Measurements from ENCODE around the gene ACOT9. TPM values are rescaled to one million over a fixed set of nuclear protein-coding genes. Genes with fewer than 3 reads are reported as not detected.

The ACOT9 gene
- total and polyA plus RNA-seq, 2 donors (not counting 3 experiments of a cell fraction or from before 2014, with no cell fraction given): 38.4 to 83.1 TPM

- Histone ChIP-seq H4K20me1 (replicated peaks; ENCODE audit: control insufficient read depth, extremely low read depth, insufficient read depth, low read length) (no peaks in the 10 kb centered on the region), H3K27ac (ENCODE audit: insufficient read depth, low read depth, low read length) (no peak overlapping the region), H3K27me3 (ENCODE audit: control insufficient read depth in 2 of 2, insufficient read depth in 2 of 2, low read length in 2 of 2) (no peaks in the 10 kb centered on the region), H3K9me3 (replicated peaks; ENCODE audit: control insufficient read depth, insufficient read depth, low read length) (no peaks in the 10 kb centered on the region), H3K79me2 (ENCODE audit: control insufficient read depth, insufficient read depth, low read length) (no peaks in the 10 kb centered on the region), H3K4me1 (ENCODE audit: control insufficient read depth, extremely low read depth, insufficient read depth, low read length) (no peaks in the 10 kb centered on the region), H3K4me2 (ENCODE audit: insufficient read depth, low read length) (peak overlapping the region; percentile 31), H2AFZ (ENCODE audit: low read depth, low read length) (no peak overlapping the region), H3K9me1 (replicated peaks; ENCODE audit: control insufficient read depth, extremely low read depth, insufficient read depth, low read length) (no peaks in the 10 kb centered on the region), H3K9ac (replicated peaks; ENCODE audit: extremely low read depth, insufficient read depth, low read length) (no peak overlapping the region), H3K36me3 (ENCODE audit: control insufficient read depth in 2 of 2, extremely low read depth in 1 of 2, insufficient read depth in 2 of 2, low read length in 2 of 2) (no peaks in the 10 kb centered on the region), H3K4me3 (replicated peaks in 1 of 3; ENCODE audit: insufficient read depth in 1 of 3, low read depth in 1 of 3, low read length in 3 of 3) (no peak overlapping the region)
- ChIA-PET CTCF (interaction anchor here (0.7 to 6.7 kb wide), 3 partner anchors 207 to 359 kb away, joined by 3 to 85 read pairs (median 5); partner anchors contain the start of genes APOO, CXorf58 and EIF2S3), POLR2A (no interaction called here)
- dilution Hi-C loops (cut with MboI; ENCODE audit: extremely low pct_ligation_motif_present, low sequenced_read_pairs) (no loop called here), intact Hi-C loops (cut with micrococcal nuclease) (loop anchor here (1.0 to 10.0 kb wide), 4 partner anchors 90 to 548 kb away; partner anchors contain the start of genes EIF2S3 and SAT1)
- TF ChIP-seq EZH2 (IDR thresholded peaks at IDR 0.05; ENCODE audit: borderline replicate concordance, low read depth, low read length, severe bottlenecking) (no peak), CTCF (IDR thresholded peaks at IDR 0.05; ENCODE audit: extremely low read depth in 1 of 2, insufficient read depth in 1 of 2, low read depth in 1 of 2, low read length in 2 of 2) (peak; percentile 5 to 33)
- FAIRE-seq (no peak), DNase-seq (ENCODE audit: low read depth, low spot score) (peak; percentile 42)
- BruUV-seq (replicated peaks): no TSS peak
These were observed 48.5 kb downstream of the ACOT9 start for GRCh38 chrX:23694606-23695005.

GRCh38 chrX:23692166-23692565, 50.9 kb downstream of the ACOT9 start:
- no peaks in the 10 kb centered on the region for H3K9me1 ChIP-seq (replicated peaks; ENCODE audit: control insufficient read depth, extremely low read depth, insufficient read depth, low read length)
- TF ChIP-seq MYC (IDR thresholded peaks at IDR 0.05; ENCODE audit: low read depth, low read length) (no peak), MAX (IDR thresholded peaks at IDR 0.05; ENCODE audit: insufficient read depth, insufficient read length) (no peak), JUN (IDR thresholded peaks at IDR 0.05; ENCODE audit: borderline replicate concordance, insufficient read depth, insufficient read length, low read depth) (no peak), EZH2 (IDR thresholded peaks at IDR 0.05; ENCODE audit: borderline replicate concordance, low read depth, low read length, severe bottlenecking) (no peak), GATA2 (IDR thresholded peaks at IDR 0.05; ENCODE audit: insufficient read depth, insufficient read length, low read depth, low read length) (no peak), CTCF (IDR thresholded peaks at IDR 0.05; ENCODE audit: extremely low read depth in 1 of 2, insufficient read depth in 1 of 2, low read depth in 1 of 2, low read length in 2 of 2) (no peak), POLR2AphosphoS5 (IDR thresholded peaks at IDR 0.05; ENCODE audit: insufficient read depth, low read depth, low read length) (no peak), FOS (IDR thresholded peaks at IDR 0.05; ENCODE audit: borderline replicate concordance, insufficient read depth, low read length) (no peak), POLR2A (IDR thresholded peaks at IDR 0.05; ENCODE audit: low read depth, low read length) (no peak)
- FAIRE-seq (no peak), DNase-seq (ENCODE audit: low read depth, low spot score) (no peak)
- H3K4me3 ChIP-seq (replicated peaks in 1 of 3; ENCODE audit: insufficient read depth in 1 of 3, low read depth in 1 of 3, low read length in 3 of 3): no peak overlapping the region
- intact Hi-C loops (cut with micrococcal nuclease): loop anchor here (5.0 to 10.0 kb wide), 3 partner anchors 93 to 550 kb away; partner anchors contain the start of genes EIF2S3 and SAT1
- no peak overlapping the region for H3K9ac ChIP-seq (replicated peaks; ENCODE audit: extremely low read depth, insufficient read depth, low read length)
- dilution Hi-C loops (cut with MboI; ENCODE audit: extremely low pct_ligation_motif_present, low sequenced_read_pairs): no loop called here
- no peaks in the 10 kb centered on the region for H3K36me3 ChIP-seq (ENCODE audit: control insufficient read depth in 2 of 2, extremely low read depth in 1 of 2, insufficient read depth in 2 of 2, low read length in 2 of 2)
- ChIA-PET POLR2A (no interaction called here), CTCF (interaction anchor here (6.7 kb wide), 1 partner anchor 210 kb away, joined by 85 read pairs; no protein-coding TSS in a partner anchor)
- H3K27ac ChIP-seq (ENCODE audit: insufficient read depth, low read depth, low read length): no peak overlapping the region
- no peak overlapping the region for H3K4me2 ChIP-seq (ENCODE audit: insufficient read depth, low read length)
- H3K4me1 ChIP-seq (ENCODE audit: control insufficient read depth, extremely low read depth, insufficient read depth, low read length): no peaks in the 10 kb centered on the region
- H4K20me1 ChIP-seq (replicated peaks; ENCODE audit: control insufficient read depth, extremely low read depth, insufficient read depth, low read length): no peaks in the 10 kb centered on the region
- no peak overlapping the region for H2AFZ ChIP-seq (ENCODE audit: low read depth, low read length)
- H3K27me3 ChIP-seq (ENCODE audit: control insufficient read depth in 2 of 2, insufficient read depth in 2 of 2, low read length in 2 of 2): no peaks in the 10 kb centered on the region
- BruUV-seq (replicated peaks): no TSS peak
- no peaks in the 10 kb centered on the region for H3K9me3 ChIP-seq (replicated peaks; ENCODE audit: control insufficient read depth, insufficient read depth, low read length)
- H3K79me2 ChIP-seq (ENCODE audit: control insufficient read depth, insufficient read depth, low read length): no peaks in the 10 kb centered on the region
